COR-L47 (cell line): ENCODE data around the gene MACROD2.

ENCODE experiments used
- DNase-seq: peaks from one replicate; lab custom pipeline; 2025; lab: John Stamatoyannopoulos, UW

MACROD2 gene

GRCh38 chr20:15292405-15292804 lies 1297.1 kb downstream of the MACROD2 start:
- no peak for DNase-seq

GRCh38 chr20:15296422-15296821 lies 1301.1 kb downstream of the MACROD2 start:
- DNase-seq = no peak

GRCh38 chr20:15297059-15297875 lies 1302.0 kb downstream of the MACROD2 start:
- DNase-seq = peak; percentile 69

GRCh38 chr20:15302075-15302474 lies 1306.8 kb downstream of the MACROD2 start:
- DNase-seq = no peak

GRCh38 chr20:15310361-15310760 lies 1315.0 kb downstream of the MACROD2 start:
- no peak for DNase-seq

- no peak for DNase-seq
Observed at GRCh38 chr20:15316556-15316955, 1321.2 kb downstream of the MACROD2 start.

- DNase-seq = no peak
Observed at GRCh38 chr20:15317546-15318232, 1322.4 kb downstream of the MACROD2 start.

- no peak for DNase-seq
Observed at GRCh38 chr20:15318682-15319081, 1323.4 kb downstream of the MACROD2 start.

- DNase-seq = no peak
Observed at GRCh38 chr20:15319439-15319838, 1324.1 kb downstream of the MACROD2 start.

- DNase-seq = no peak
Observed at GRCh38 chr20:15320941-15321340, 1325.6 kb downstream of the MACROD2 start.

GRCh38 chr20:15327123-15327522 lies 1331.8 kb downstream of the MACROD2 start:
- no peak for DNase-seq

GRCh38 chr20:15328084-15328483 lies 1332.8 kb downstream of the MACROD2 start:
- no peak for DNase-seq

- DNase-seq = no peak
Observed at GRCh38 chr20:15332711-15333160, 1337.4 kb downstream of the MACROD2 start.

GRCh38 chr20:15333170-15333569 lies 1337.9 kb downstream of the MACROD2 start:
- DNase-seq = no peak

- DNase-seq = no peak
Observed at GRCh38 chr20:15336011-15336410, 1340.7 kb downstream of the MACROD2 start.

GRCh38 chr20:15336536-15336935 lies 1341.2 kb downstream of the MACROD2 start:
- DNase-seq = no peak

- DNase-seq = no peak
Observed at GRCh38 chr20:15339264-15339663, 1343.9 kb downstream of the MACROD2 start.

GRCh38 chr20:15342991-15343523 lies 1347.7 kb downstream of the MACROD2 start:
- DNase-seq = no peak

- no peak for DNase-seq
Observed at GRCh38 chr20:15345287-15345686, 1350.0 kb downstream of the MACROD2 start.

- no peak for DNase-seq
Observed at GRCh38 chr20:15346657-15347280, 1351.5 kb downstream of the MACROD2 start.

- DNase-seq = no peak
Observed at GRCh38 chr20:15359056-15359455, 1363.7 kb downstream of the MACROD2 start.

- no peak for DNase-seq
Observed at GRCh38 chr20:15362849-15363248, 1367.5 kb downstream of the MACROD2 start.

GRCh38 chr20:15364781-15365180 lies 1369.5 kb downstream of the MACROD2 start:
- DNase-seq = no peak
